Activated T-helper 1 cell treated with anti-CD3 and anti-CD28 coated beads, Interleukin-12 subunit alpha, Interleukin-12 subunit beta, Interleukin-2, Interleukin-4 antibody, amounts not matched to agents 30 ng/mL and 10 ng/mL and 1 ng/mL, durations not matched to agents 14 hours and 24 hours and 36 hours (primary cell): Measurements from ENCODE around the gene SVOP. TPM values are rescaled to one million over a fixed set of nuclear protein-coding genes. Genes with fewer than 3 reads are reported as not detected.
"Not testable (repeated sequence)": the region's sequence is repeated elsewhere in the genome, so short reads cannot be mapped to it uniquely, and the experiment has no call there.

Experiments used
- DNase-seq: peaks from one replicate; pipeline ENCODE4 v3.0.0; 2021; ENCODE audit warnings: low spot score
- H3K27ac Mint-ChIP-seq: one replicate; pipeline ENCODE4 v1.8.0; 2021; ENCODE audit warnings: mild to moderate bottlenecking, mixed read lengths
- H3K27me3 Mint-ChIP-seq: one replicate; pipeline ENCODE4 v1.8.0; 2022; ENCODE audit warnings: mild to moderate bottlenecking, moderate library complexity, mixed read lengths; ENCODE audit not compliant: insufficient read depth
- H3K36me3 Mint-ChIP-seq: one replicate; pipeline ENCODE4 v1.8.0; 2021; ENCODE audit warnings: low read depth, mixed read lengths
- H3K4me1 Mint-ChIP-seq: one replicate; pipeline ENCODE4 v1.8.0; 2021; ENCODE audit warnings: low read depth, mixed read lengths
- H3K4me3 Mint-ChIP-seq: one replicate; pipeline ENCODE4 v1.8.0; 2021; ENCODE audit warnings: mild to moderate bottlenecking, moderate library complexity, mixed read lengths
- H3K9me3 Mint-ChIP-seq: one replicate; pipeline ENCODE4 v1.8.0; 2021; ENCODE audit warnings: mixed read lengths
- intact Hi-C: fragments of 100-400 bp; cut with micrococcal nuclease; formaldehyde crosslinking; loops from one replicate; pipeline ENCODE4 v1.15.1; 2024
- total RNA-seq: library from RNA; stranded (reverse); gene quantifications from 2 replicates; pipeline ENCODE4 v1.2.3, GENCODE V29; 2022

The SVOP gene
- total RNA-seq, result not detected in 2 replicates

GRCh38 chr12:109020796-109021380 is at the start of gene SVOP:
TSS of gene SVOP (minus strand) at chr12:109021068. CDS start at chr12:109020868, 200 bp downstream.
- no peaks in the 10 kb centered on the region for H3K9me3 Mint-ChIP-seq
- no peak within 1 kb of the TSS for H3K4me3 Mint-ChIP-seq
- intact Hi-C loops, result loop anchor here (1.0 kb wide), 1 partner anchor 33 kb away; no protein-coding TSS in a partner anchor
- H3K27me3 Mint-ChIP-seq, result peaks cover 7% of the 10 kb centered on the region
- no peaks in the 10 kb centered on the region for H3K36me3 Mint-ChIP-seq
- no peak within 1 kb of the TSS for H3K27ac Mint-ChIP-seq
- H3K4me1 Mint-ChIP-seq, result no peaks in the 10 kb centered on the region
- peak; percentile 1 for DNase-seq

- Mint-ChIP-seq H3K27ac (no peak overlapping the region), H3K9me3 (peaks cover under 1% of the 10 kb centered on the region), H3K4me3 (no peak overlapping the region), H3K36me3 (peaks cover 9% of the 10 kb centered on the region), H3K4me1 (no peaks in the 10 kb centered on the region), H3K27me3 (no peaks in the 10 kb centered on the region)
- intact Hi-C loops, result no loop called here
- no peak for DNase-seq
Measured at GRCh38 chr12:109069307-109070271, 48.7 kb upstream of the SVOP start.

DNA sequence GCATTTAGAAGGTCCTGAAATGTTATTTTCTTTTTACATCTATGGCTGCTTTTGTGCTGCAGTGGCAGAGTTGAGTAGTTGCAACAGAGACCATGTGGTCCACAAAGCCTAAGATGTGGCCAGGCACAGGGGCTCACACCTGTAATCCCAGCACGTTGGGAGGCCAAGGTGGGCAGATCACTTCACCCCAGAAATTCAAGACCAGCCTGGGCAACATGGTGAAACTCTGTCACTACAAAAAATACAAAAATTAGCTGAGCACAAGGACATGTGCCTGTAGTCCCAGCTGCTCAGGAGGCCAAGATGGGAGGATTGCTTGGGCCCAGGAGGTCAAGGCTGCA is 45.0 kb upstream of the SVOP start:
- Mint-ChIP-seq H3K9me3 (no peaks in the 10 kb centered on the region), H3K4me3 (no peak overlapping the region), H3K36me3 (peaks cover 4% of the 10 kb centered on the region), H3K27ac (no peak overlapping the region), H3K4me1 (no peaks in the 10 kb centered on the region), H3K27me3 (no peaks in the 10 kb centered on the region)
- intact Hi-C loops, result no loop called here
- DNase-seq, result no peak

GRCh38 chr12:109065154-109065852 is 44.4 kb upstream of the SVOP start:
- no peak for DNase-seq
- intact Hi-C loops, result no loop called here
- Mint-ChIP-seq H3K27me3 (no peaks in the 10 kb centered on the region), H3K4me3 (no peak overlapping the region), H3K36me3 (peaks cover 4% of the 10 kb centered on the region), H3K4me1 (no peaks in the 10 kb centered on the region), H3K9me3 (no peaks in the 10 kb centered on the region), H3K27ac (no peak overlapping the region)

- Mint-ChIP-seq H3K4me1 (no peaks in the 10 kb centered on the region), H3K9me3 (no peaks in the 10 kb centered on the region), H3K27me3 (no peaks in the 10 kb centered on the region), H3K36me3 (peaks cover 4% of the 10 kb centered on the region), H3K4me3 (no peak overlapping the region), H3K27ac (no peak overlapping the region)
- intact Hi-C loops, result no loop called here
- no peak for DNase-seq
Measured at GRCh38 chr12:109064143-109064542, 43.3 kb upstream of the SVOP start.

- Mint-ChIP-seq H3K9me3 (no peaks in the 10 kb centered on the region), H3K36me3 (peaks cover 1% of the 10 kb centered on the region), H3K4me3 (no peak overlapping the region), H3K27ac (no peak overlapping the region), H3K27me3 (no peaks in the 10 kb centered on the region), H3K4me1 (peaks cover 9% of the 10 kb centered on the region)
- no peak for DNase-seq
- intact Hi-C loops, result loop anchor here (10.0 kb wide), 1 partner anchor 416 kb away; the partner anchor contains the start of genes KCTD10 and UBE3B
Measured at GRCh38 chr12:109058773-109059172, 37.9 kb upstream of the SVOP start.

- no peaks in the 10 kb centered on the region for H3K9me3 Mint-ChIP-seq
- intact Hi-C loops, result loop anchor here (10.0 kb wide), 1 partner anchor 417 kb away; the partner anchor contains the start of genes KCTD10 and UBE3B
- H3K36me3 Mint-ChIP-seq, result peaks cover 1% of the 10 kb centered on the region
- H3K4me3 Mint-ChIP-seq, result no peak overlapping the region
- no peak overlapping the region for H3K27ac Mint-ChIP-seq
- H3K4me1 Mint-ChIP-seq, result peaks cover 13% of the 10 kb centered on the region
- H3K27me3 Mint-ChIP-seq, result no peaks in the 10 kb centered on the region
- DNase-seq, result no peak
Measured at GRCh38 chr12:109057376-109057775, 36.5 kb upstream of the SVOP start.

- no peaks in the 10 kb centered on the region for H3K27me3 Mint-ChIP-seq
- no peak overlapping the region for H3K4me3 Mint-ChIP-seq
- H3K27ac Mint-ChIP-seq, result no peak overlapping the region
- peaks cover 5% of the 10 kb centered on the region for H3K36me3 Mint-ChIP-seq
- intact Hi-C loops, result loop anchor here (10.0 kb wide), 1 partner anchor 418 kb away; the partner anchor contains the start of genes KCTD10 and UBE3B
- no peak for DNase-seq
- no peaks in the 10 kb centered on the region for H3K9me3 Mint-ChIP-seq
- H3K4me1 Mint-ChIP-seq, result peaks cover 18% of the 10 kb centered on the region
Measured at GRCh38 chr12:109056891-109057290, 36.0 kb upstream of the SVOP start.

- no peak for DNase-seq
- intact Hi-C loops, result loop anchor here (1.0 to 10.0 kb wide), 4 partner anchors 34 to 422 kb away; partner anchors contain the start of genes KCTD10, SELPLG and UBE3B
- H3K4me1 Mint-ChIP-seq, result peaks cover 19% of the 10 kb centered on the region
- no peak overlapping the region for H3K27ac Mint-ChIP-seq
- H3K27me3 Mint-ChIP-seq, result no peaks in the 10 kb centered on the region
- H3K36me3 Mint-ChIP-seq, result peaks cover 5% of the 10 kb centered on the region
- H3K4me3 Mint-ChIP-seq, result no peak overlapping the region
- H3K9me3 Mint-ChIP-seq, result no peaks in the 10 kb centered on the region
Measured at GRCh38 chr12:109054520-109054919, 33.7 kb upstream of the SVOP start.

DNA sequence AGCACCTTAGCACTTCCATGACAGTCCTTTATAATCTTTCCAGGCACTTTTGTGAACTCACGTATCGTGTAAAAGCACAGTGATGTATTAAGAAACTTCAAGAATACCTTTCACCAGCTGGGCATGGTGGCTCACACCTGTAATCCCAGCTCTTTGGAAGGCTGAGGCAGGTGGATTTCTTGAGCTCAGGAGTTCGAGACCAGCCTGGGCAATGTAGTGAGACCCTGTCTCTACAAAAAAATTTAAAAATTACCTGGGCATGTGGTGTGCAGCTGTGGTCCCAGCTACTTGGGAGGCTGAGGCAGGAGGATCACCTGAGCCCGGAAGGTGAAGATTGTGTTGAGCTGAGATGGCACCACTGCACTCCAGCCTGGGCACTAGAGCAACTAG is 33.3 kb upstream of the SVOP start:
- peak overlapping the region; percentile 92 for H3K4me3 Mint-ChIP-seq
- DNase-seq, H3K36me3 Mint-ChIP-seq, H3K27me3 Mint-ChIP-seq, H3K9me3 Mint-ChIP-seq: not testable (repeated sequence)
- H3K4me1 Mint-ChIP-seq, result peaks cover 19% of the 10 kb centered on the region
- intact Hi-C loops, result loop anchor here (1.0 to 10.0 kb wide), 4 partner anchors 34 to 422 kb away; partner anchors contain the start of genes KCTD10, SELPLG and UBE3B
- peak overlapping the region; percentile 92 for H3K27ac Mint-ChIP-seq

- no peaks in the 10 kb centered on the region for H3K9me3 Mint-ChIP-seq
- H3K27me3 Mint-ChIP-seq, result no peaks in the 10 kb centered on the region
- peak; percentile 28 for DNase-seq
- intact Hi-C loops, result loop anchor here (1.0 to 10.0 kb wide), 10 partner anchors 33 to 538 kb away; partner anchors contain the start of genes ALKBH2, FICD, ISCU and KCTD10
- H3K4me1 Mint-ChIP-seq, result peaks cover 19% of the 10 kb centered on the region
- H3K4me3 Mint-ChIP-seq, result peak overlapping the region; percentile 92
- peaks cover 5% of the 10 kb centered on the region for H3K36me3 Mint-ChIP-seq
- peak overlapping the region; percentile 92 for H3K27ac Mint-ChIP-seq
Measured at GRCh38 chr12:109053382-109054123, 32.7 kb upstream of the SVOP start.
